ENCODE data around the gene CST6.

- no peak for TF ChIP-seq EZH2 (IDR thresholded peaks at IDR 0.05; ENCODE audit: low read length, missing control alignments)
- TF ChIP-seq, protein P1, sequence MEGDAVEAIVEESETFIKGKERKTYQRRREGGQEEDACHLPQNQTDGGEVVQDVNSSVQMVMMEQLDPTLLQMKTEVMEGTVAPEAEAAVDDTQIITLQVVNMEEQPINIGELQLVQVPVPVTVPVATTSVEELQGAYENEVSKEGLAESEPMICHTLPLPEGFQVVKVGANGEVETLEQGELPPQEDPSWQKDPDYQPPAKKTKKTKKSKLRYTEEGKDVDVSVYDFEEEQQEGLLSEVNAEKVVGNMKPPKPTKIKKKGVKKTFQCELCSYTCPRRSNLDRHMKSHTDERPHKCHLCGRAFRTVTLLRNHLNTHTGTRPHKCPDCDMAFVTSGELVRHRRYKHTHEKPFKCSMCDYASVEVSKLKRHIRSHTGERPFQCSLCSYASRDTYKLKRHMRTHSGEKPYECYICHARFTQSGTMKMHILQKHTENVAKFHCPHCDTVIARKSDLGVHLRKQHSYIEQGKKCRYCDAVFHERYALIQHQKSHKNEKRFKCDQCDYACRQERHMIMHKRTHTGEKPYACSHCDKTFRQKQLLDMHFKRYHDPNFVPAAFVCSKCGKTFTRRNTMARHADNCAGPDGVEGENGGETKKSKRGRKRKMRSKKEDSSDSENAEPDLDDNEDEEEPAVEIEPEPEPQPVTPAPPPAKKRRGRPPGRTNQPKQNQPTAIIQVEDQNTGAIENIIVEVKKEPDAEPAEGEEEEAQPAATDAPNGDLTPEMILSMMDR (conservative IDR thresholded peaks at IDR 0.05 in 1 of 2, IDR thresholded peaks at IDR 0.05 in 1 of 2; ENCODE audit: low read depth in 1 of 2, low read length in 2 of 2): no peak
Observed at GRCh38 chr11:66008468-66009101, 3.2 kb upstream of the CST6 start.
